HG03558 (cell line): ENCODE measurements around the gene MREG.
"Not testable (repeated sequence)": the region's sequence is repeated elsewhere in the genome, so short reads cannot be mapped to it uniquely, and the experiment has no call there.

Source experiments
- ATAC-seq: cut with Tn5 transposase; IDR thresholded peaks from one replicate; pipeline ENCODE4 v1.9.1; 2021; ENCODE audit warnings: moderate number of reproducible peaks; ENCODE audit not compliant: unreplicated experiment; ENCODE audit errors: extremely low read depth

The MREG gene

DNA sequence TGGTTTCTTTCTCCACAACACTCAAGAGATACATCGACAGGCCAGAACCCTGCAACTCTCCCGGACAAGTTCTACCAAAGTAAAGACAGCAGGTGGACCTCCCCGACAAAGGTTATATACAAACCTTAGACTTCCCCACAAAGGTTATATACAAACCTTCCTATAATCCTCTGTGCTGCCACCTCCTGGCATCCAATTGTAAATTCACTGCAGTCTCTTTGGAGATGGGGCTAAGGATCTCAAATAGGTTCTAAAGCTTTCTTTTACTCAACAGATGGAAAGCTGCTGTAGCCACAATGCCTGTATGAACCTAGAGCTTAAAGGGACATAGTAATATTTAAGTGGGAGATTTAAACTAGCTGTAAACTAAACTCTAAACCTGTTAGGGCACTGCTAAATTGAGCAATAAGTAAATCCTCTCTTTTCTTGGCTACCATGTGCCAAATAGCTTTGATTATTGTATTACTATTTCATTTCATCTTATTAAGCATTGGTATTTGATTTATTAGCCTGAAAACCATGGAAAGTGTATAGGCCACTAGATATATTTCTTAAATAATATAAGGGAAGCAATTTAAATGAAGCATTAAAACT, 9.8 kb upstream of the MREG start:
- ATAC-seq, result peak; percentile 71

- ATAC-seq, result no peak
Observed at GRCh38 chr2:216021768-216022565, 8.6 kb upstream of the MREG start.

- ATAC-seq, result no peak
Observed at GRCh38 chr2:216018709-216019108, 5.4 kb upstream of the MREG start.

DNA sequence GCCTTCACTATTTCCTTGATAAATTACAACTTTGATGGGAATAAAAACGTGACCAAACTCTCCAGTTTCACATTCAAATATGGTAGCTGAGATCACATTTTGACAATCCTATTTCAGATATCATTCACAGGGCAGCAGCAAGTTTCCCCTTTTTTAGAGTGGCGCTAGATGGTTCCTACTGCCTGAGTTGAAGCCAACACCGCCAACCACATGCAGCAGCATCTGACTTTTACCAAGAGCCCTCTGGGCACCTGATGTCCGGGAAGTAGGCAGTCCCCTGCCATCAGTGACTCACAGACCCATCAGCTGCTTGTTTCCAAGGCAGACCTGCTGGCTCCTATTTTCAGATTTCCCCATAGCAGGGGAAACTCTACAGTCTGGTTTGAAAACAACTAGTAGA, 4.0 kb upstream of the MREG start:
- no peak for ATAC-seq

DNA sequence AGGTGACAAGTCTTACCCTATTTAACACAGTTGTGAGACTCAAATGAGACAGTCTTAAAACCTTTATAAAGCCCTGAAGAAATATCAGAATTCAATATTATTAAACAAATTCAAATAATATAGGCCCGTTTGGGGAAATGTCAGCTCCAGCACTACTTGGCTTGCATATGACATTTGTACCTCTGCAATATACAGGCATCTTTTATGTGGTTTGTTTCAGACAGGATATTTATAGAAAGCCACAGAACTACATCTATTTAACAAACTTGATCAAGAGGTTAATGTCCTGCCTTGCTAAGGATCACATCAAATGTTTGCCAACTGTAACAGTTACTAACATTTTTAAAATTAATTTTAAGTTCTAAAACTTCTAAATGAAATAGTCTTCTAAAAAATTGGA, 3.2 kb upstream of the MREG start:
- ATAC-seq, result no peak

GRCh38 chr2:216015722-216016464, 2.5 kb upstream of the MREG start:
- peak; percentile 85 for ATAC-seq

DNA sequence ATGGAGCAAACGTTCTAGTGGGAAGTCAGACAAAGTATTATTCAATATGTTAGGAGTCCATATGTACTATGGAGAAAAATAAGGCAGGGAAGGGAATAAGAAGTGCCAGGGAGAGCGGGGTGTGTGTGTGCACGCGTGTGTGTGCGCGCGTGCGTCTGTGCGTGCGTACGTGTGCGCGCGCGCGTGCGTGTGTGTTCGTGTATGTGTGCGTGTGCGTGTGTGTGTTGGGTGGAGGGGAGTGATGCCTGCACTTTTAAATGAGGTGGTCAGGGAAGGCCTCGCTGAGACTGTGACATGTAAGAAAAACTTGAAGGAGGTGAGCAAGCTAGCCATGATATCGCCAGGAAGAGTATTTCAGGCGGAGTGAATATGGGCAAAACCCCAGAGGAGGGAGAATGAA, 1.6 kb upstream of the MREG start:
- ATAC-seq, result no peak

DNA sequence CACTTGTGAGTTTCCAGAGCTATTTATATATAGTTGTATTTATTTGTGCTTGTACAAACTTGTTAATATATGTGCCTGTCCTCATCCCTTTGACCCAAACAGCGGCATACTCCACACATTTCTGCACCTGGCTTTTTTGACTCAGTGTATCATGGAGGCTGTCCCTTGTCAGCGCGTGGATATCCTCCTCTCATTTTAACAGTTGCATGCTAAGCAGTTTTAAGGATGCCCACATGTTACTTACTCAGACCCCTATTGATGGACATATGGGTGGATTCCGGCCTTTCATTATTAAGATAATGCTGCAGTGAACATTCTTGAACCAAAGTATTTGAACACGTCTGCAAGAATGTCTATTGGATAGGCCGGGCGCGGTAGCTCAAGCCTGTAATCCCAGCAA, 655 bp upstream of the MREG start:
- no peak for ATAC-seq

GRCh38 chr2:216012830-216013079, 596 bp downstream of the MREG start:
- no peak for ATAC-seq

GRCh38 chr2:216012133-216012829, 1.1 kb downstream of the MREG start:
- ATAC-seq, result no peak

- ATAC-seq, result not testable (repeated sequence)
Observed at GRCh38 chr2:216009215-216009614, 4.1 kb downstream of the MREG start.

GRCh38 chr2:216008387-216008786, 5.0 kb downstream of the MREG start:
- ATAC-seq, result no peak

- ATAC-seq, result no peak
Observed at GRCh38 chr2:216006164-216006663, 7.1 kb downstream of the MREG start.

DNA sequence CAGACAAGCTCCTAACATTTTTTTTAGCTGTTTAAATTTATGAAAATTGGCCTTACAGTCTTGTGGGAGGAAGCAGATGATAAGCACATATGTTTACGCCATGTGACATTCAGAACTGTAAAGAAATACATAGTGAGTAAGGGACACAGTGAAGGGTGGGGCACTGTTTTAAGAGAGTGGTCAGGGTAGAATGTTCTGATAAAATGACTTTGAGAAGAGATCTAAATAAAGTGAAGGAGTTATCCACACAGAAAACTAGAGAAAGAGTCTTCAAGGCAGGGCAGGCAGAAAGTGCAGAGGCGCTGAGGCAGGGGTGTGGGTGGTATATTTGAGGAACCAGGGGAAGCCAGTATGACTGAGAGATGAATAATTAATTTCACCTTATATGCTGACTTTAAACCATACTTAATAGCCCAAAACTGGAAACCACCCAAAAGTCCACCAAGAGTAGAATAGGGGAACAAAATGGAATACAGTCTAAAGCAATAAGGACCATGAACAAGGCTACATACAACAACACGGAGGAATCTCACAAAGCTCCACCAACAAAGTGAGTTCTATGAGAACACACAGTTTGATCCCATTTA, 8.6 kb downstream of the MREG start:
- no peak for ATAC-seq

- no peak for ATAC-seq
Observed at GRCh38 chr2:216003876-216004696, 9.3 kb downstream of the MREG start.

DNA sequence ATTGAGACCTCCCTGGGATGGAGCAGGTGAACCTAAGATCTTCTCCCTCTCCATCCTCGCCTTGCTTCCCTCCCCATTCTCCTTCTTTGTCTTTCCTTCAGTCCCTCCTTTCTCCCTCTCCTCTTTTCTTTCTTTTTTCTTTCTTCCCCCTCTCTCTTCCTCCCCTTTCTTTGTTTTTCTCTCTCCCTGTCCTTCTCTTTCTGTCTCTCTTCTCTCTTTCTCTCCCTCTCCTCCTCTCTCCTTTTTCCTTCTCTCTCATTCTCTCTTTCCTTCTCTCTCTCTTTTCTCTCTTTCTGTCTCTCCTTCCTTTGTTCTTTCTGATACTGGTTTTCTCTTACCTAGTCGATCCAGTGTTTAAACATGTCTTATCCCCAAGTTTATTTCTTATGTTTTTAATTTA, 10.7 kb downstream of the MREG start:
- no peak for ATAC-seq

GRCh38 chr2:216002101-216002678, 11.2 kb downstream of the MREG start:
- ATAC-seq, result no peak

DNA sequence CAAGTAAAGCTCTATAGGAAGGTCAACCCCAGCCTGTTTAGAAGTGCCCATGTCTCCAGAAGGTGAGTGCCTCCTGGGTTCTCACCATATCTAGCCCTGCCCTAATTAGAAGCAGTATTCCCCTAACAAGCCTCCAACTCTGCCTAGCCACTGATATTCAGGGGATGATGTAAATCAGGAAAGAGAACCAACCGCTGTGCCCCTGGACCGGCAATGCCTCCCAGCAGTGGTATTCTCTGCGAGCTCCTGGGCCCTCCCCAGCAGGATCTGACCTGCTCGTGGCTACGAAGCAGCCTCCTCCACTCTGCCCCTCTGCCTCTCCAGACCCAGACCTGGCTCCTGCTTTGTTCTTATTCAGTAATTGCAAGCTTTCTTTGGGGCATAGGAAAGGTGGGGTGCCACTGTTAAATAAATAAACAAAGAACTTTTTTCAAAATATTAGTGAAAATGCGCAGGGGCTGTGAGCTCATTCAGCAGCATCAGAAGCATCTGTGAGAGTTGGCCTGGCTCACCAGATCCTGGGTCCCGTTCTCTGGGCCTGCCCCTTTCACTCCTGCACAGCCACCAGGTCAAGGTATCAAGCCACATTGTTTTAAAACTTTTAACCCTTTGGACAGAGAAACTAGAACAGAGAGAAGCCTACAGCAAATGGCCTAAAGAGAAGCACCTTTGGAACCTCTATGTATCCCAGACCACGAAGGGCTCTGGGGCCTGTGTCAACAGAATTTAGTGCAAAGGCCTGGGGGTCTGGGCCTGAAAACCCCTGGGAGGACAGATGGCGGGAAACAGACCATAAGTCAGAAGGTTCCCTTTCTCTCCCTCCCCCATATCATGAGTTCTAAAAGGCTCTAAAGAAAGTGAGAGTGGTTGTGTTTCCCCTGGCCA, 11.9 kb downstream of the MREG start:
- ATAC-seq, result no peak
